ENCODE measurements around the gene PPP1R1B. TPM values are rescaled to one million over a fixed set of nuclear protein-coding genes. Genes with fewer than 3 reads are reported as not detected.

Gene PPP1R1B
- polyA plus RNA-seq, 1 donor from 2014 or later: 1.8 TPM

- H3K9me2 ChIP-seq (ENCODE audit: insufficient read depth, low read length): no peaks in the 10 kb centered on the region
- no peak overlapping the region for H3K4me3 ChIP-seq (ENCODE audit: low read length)
- no peaks in the 10 kb centered on the region for H3K36me3 ChIP-seq (ENCODE audit: insufficient read depth, low read length)
- H2AFZ ChIP-seq (ENCODE audit: low read depth, low read length): no peak overlapping the region
- H3K4me2 ChIP-seq (ENCODE audit: low read length): no peak overlapping the region
- no peaks in the 10 kb centered on the region for H4K20me1 ChIP-seq (ENCODE audit: insufficient read depth)
- no peaks in the 10 kb centered on the region for H3K9me3 ChIP-seq (ENCODE audit: low read length)
- no peaks in the 10 kb centered on the region for H3F3A ChIP-seq (ENCODE audit: insufficient read depth, low read length, poor library complexity, severe bottlenecking)
- no peaks in the 10 kb centered on the region for H3K79me2 ChIP-seq (replicated peaks; ENCODE audit: insufficient read depth, low read length)
- no peak overlapping the region for H3K9ac ChIP-seq (ENCODE audit: low read length)
- no peak overlapping the region for H3K27ac ChIP-seq (ENCODE audit: low read length)
- no peak for TF ChIP-seq SMC3 (conservative IDR thresholded peaks at IDR 0.05; ENCODE audit: poor library complexity)
- TF ChIP-seq RAD21 (conservative IDR thresholded peaks at IDR 0.05): no peak
- TF ChIP-seq POLR2AphosphoS5 (IDR thresholded peaks at IDR 0.05): no peak
- no peak for TF ChIP-seq CTCF (IDR thresholded peaks at IDR 0.05; ENCODE audit: poor library complexity, severe bottlenecking)
- TF ChIP-seq EP300 (conservative IDR thresholded peaks at IDR 0.05; ENCODE audit: poor library complexity, severe bottlenecking): no peak
- TF ChIP-seq EZH2 (IDR thresholded peaks at IDR 0.05; ENCODE audit: borderline replicate concordance, insufficient read depth, low read length, poor library complexity, severe bottlenecking): no peak
- no peak for TF ChIP-seq REST (IDR thresholded peaks at IDR 0.05; ENCODE audit: borderline replicate concordance)
- no peak for TF ChIP-seq MXI1 (conservative IDR thresholded peaks at IDR 0.05; ENCODE audit: poor library complexity, severe bottlenecking)
- TF ChIP-seq TAF1 (IDR thresholded peaks at IDR 0.05; ENCODE audit: low read depth): no peak
- peaks cover 32% of the 10 kb centered on the region for H3K27me3 ChIP-seq (ENCODE audit: insufficient read depth, low read depth, low read length)
Observed at GRCh38 chr17:39631403-39631802, 4.7 kb downstream of the PPP1R1B start.

- H4K20me1 ChIP-seq (ENCODE audit: insufficient read depth): no peaks in the 10 kb centered on the region
- TF ChIP-seq REST (IDR thresholded peaks at IDR 0.05; ENCODE audit: borderline replicate concordance) (no peak), MXI1 (conservative IDR thresholded peaks at IDR 0.05; ENCODE audit: poor library complexity, severe bottlenecking) (no peak), RAD21 (conservative IDR thresholded peaks at IDR 0.05) (no peak)
- H3K36me3 ChIP-seq (ENCODE audit: insufficient read depth, low read length): no peaks in the 10 kb centered on the region
- no peak overlapping the region for H3K4me3 ChIP-seq (ENCODE audit: low read length)
- no peaks in the 10 kb centered on the region for H3K9me2 ChIP-seq (ENCODE audit: insufficient read depth, low read length)
- no peaks in the 10 kb centered on the region for H3F3A ChIP-seq (ENCODE audit: insufficient read depth, low read length, poor library complexity, severe bottlenecking)
- H3K27me3 ChIP-seq (ENCODE audit: insufficient read depth, low read depth, low read length): peaks cover 23% of the 10 kb centered on the region
- no peak overlapping the region for H2AFZ ChIP-seq (ENCODE audit: low read depth, low read length)
- no peak overlapping the region for H3K4me2 ChIP-seq (ENCODE audit: low read length)
- H3K27ac ChIP-seq (ENCODE audit: low read length): no peak overlapping the region
- H3K9ac ChIP-seq (ENCODE audit: low read length): no peak overlapping the region
- no peaks in the 10 kb centered on the region for H3K79me2 ChIP-seq (replicated peaks; ENCODE audit: insufficient read depth, low read length)
- H3K9me3 ChIP-seq (ENCODE audit: low read length): no peaks in the 10 kb centered on the region
Observed at GRCh38 chr17:39632153-39632941, 5.6 kb downstream of the PPP1R1B start.
